HCT116 (cell line): Measurements from ENCODE around the gene ATP10B. TPM values are rescaled to one million over a fixed set of nuclear protein-coding genes. Genes with fewer than 3 reads are reported as not detected.

ENCODE experiments used
- ATAC-seq: fragments of 200-7000 bp; cut with Tn5 transposase; 2 replicates; pipeline ENCODE4 v1.9.1; 2020; ENCODE audit warnings: mild to moderate bottlenecking, moderate library complexity
- BruUV-seq: library from RNA; stranded (reverse); fragments of 400-500 nt; replicated peaks from 2 replicates; lab custom pipeline; 2021; lab: Mats Ljungman, UMichigan
- CTCF ChIA-PET: fragments of 300-600 bp; sonication (Branson Sonifier 250); formaldehyde crosslinking; loops from one replicate; lab custom pipeline; 2021; ENCODE audit warnings: antibody characterized with exemption; lab: Charles Lee
- POLR2A ChIA-PET: fragments of 300-600, 350-600 bp; sonication (Branson Sonifier 250); formaldehyde crosslinking; loops from one replicate; lab custom pipeline; 2021; ENCODE audit warnings: antibody characterized with exemption; lab: Charles Lee
- RAD21 ChIA-PET, 2 experiments: fragments of 300-600 bp; sonication (Branson Sonifier 250); formaldehyde crosslinking; loops; one replicate each; lab custom pipeline; 2023; ENCODE audit warnings: low total read pairs in 2 of 2; ENCODE audit not compliant: uncharacterized antibody in 2 of 2, unreplicated experiment in 2 of 2, low non-redundant PET in 1 of 2; lab: Charles Lee
- DNase-seq: peaks from one replicate; pipeline ENCODE4 v3.0.0-alpha.2; 2010; ENCODE audit warnings: low read depth, low spot score
- H2AFZ ChIP-seq: fragments of 200-600 bp; shearing (Covaris generic), sonication (generic); 2 replicates; pipeline ENCODE4 v1.6.1; 2017; ENCODE audit warnings: low read depth, mixed run types, mixed read lengths, antibody characterized with exemption, low read length; ENCODE audit not compliant: poor library complexity, severe bottlenecking
- H3K27ac ChIP-seq: 2 replicates; pipeline ENCODE4 v1.5.1; 2012; ENCODE audit warnings: low read depth, low read length
- H3K27me3 ChIP-seq: fragments of 200-600 bp; sonication (generic); 2 replicates; pipeline ENCODE4 v1.6.1; 2016; ENCODE audit warnings: mixed run types, low read length, mixed read lengths; ENCODE audit not compliant: insufficient read depth
- H3K36me3 ChIP-seq, 2 experiments: fragments of 200-500 bp in 1 of 2; fragments of 200-600 bp in 1 of 2; sonication (Bioruptor generic) in 1 of 2; sonication (generic) in 1 of 2; 2 replicates each; pipeline versions ENCODE4 v1.5.1 to v1.6.1; 2014 to 2016; ENCODE audit warnings: low read length in 2 of 2, inconsistent platforms in 1 of 2, mixed read lengths in 1 of 2, mixed run types in 1 of 2; ENCODE audit not compliant: insufficient read depth in 2 of 2, control insufficient read depth in 1 of 2
- H3K4me1 ChIP-seq, 2 experiments: fragments of 200-600 bp in 1 of 2; sonication (generic) in 1 of 2; 2 replicates each; pipeline versions ENCODE4 v1.5.1 to v1.6.1; 2012 to 2017; ENCODE audit warnings: low read length in 2 of 2, inconsistent platforms in 1 of 2, mild to moderate bottlenecking in 1 of 2, mixed read lengths in 1 of 2, mixed run types in 1 of 2, moderate library complexity in 1 of 2; ENCODE audit not compliant: insufficient read depth in 2 of 2, control insufficient read depth in 1 of 2
- H3K4me2 ChIP-seq: fragments of 200-600 bp; sonication (generic); 2 replicates; pipeline ENCODE4 v1.6.1; 2017; ENCODE audit warnings: mixed run types, low read length, mixed read lengths
- H3K4me3 ChIP-seq, 2 experiments: fragments of 200-600 bp in 1 of 2; sonication (generic) in 1 of 2; replicated peaks in 1 of 2; 2 replicates each; pipeline ENCODE4 v1.5.1; 2011 to 2016; ENCODE audit warnings: low read length in 2 of 2, control low read depth in 1 of 2, low read depth in 1 of 2, mild to moderate bottlenecking in 1 of 2, mixed read lengths in 1 of 2, mixed run types in 1 of 2
- H3K79me2 ChIP-seq: fragments of 200-600 bp; sonication (generic); 2 replicates; pipeline ENCODE4 v1.6.1; 2017; ENCODE audit warnings: mild to moderate bottlenecking, mixed run types, low read length, moderate library complexity, mixed read lengths; ENCODE audit not compliant: insufficient read depth
- H3K9ac ChIP-seq: fragments of 200-600 bp; sonication (generic); 2 replicates; pipeline ENCODE4 v1.6.1; 2016; ENCODE audit warnings: low read length, mixed read lengths
- H3K9me2 ChIP-seq: fragments of 200-600 bp; sonication (generic), shearing (Covaris generic); 2 replicates; pipeline ENCODE4 v1.6.1; 2017; ENCODE audit warnings: mixed run types, mild to moderate bottlenecking, moderate library complexity; ENCODE audit not compliant: insufficient read depth
- H3K9me3 ChIP-seq, 2 experiments: fragments of 200-500 bp in 1 of 2; fragments of 200-600 bp in 1 of 2; sonication (Bioruptor generic) in 1 of 2; sonication (generic) in 1 of 2; 2 replicates each; pipeline ENCODE4 v1.6.1; 2014 to 2017; ENCODE audit warnings: low read length in 2 of 2, mixed read lengths in 2 of 2, inconsistent platforms in 1 of 2, low read depth in 1 of 2, mild to moderate bottlenecking in 1 of 2, mixed run types in 1 of 2, moderate library complexity in 1 of 2; ENCODE audit not compliant: control insufficient read depth in 1 of 2, insufficient read depth in 1 of 2
- H4K20me1 ChIP-seq: fragments of 200-600 bp; sonication (generic), shearing (Covaris generic); 2 replicates; pipeline ENCODE4 v1.6.1; 2017; ENCODE audit warnings: mixed run types, mild to moderate bottlenecking, moderate library complexity; ENCODE audit not compliant: insufficient read depth
- EGR1 ChIP-seq: IDR thresholded peaks from 2 replicates; pipeline ENCODE4 v1.6.1; 2012; ENCODE audit warnings: low read depth
- POLR2A ChIP-seq: IDR thresholded peaks from 2 replicates; pipeline ENCODE4 v1.7.0; 2011; ENCODE audit warnings: borderline replicate concordance; ENCODE audit not compliant: insufficient read depth, insufficient read length; ENCODE audit errors: extremely low read depth
- POLR2AphosphoS5 ChIP-seq: IDR thresholded peaks from 2 replicates; pipeline ENCODE4 v1.6.1; 2011; ENCODE audit warnings: mild to moderate bottlenecking, low read depth, low read length, moderate library complexity
- RAD21 ChIP-seq: IDR thresholded peaks from 2 replicates; pipeline ENCODE4 v1.6.1; 2012; ENCODE audit warnings: low read depth, mild to moderate bottlenecking
- REST ChIP-seq: IDR thresholded peaks from 2 replicates; pipeline ENCODE4 v1.6.1; 2012; ENCODE audit warnings: low read depth
- TCF7L2 ChIP-seq: IDR thresholded peaks from 2 replicates; pipeline ENCODE4 v1.7.0; 2011; ENCODE audit warnings: borderline replicate concordance, inconsistent platforms; ENCODE audit not compliant: insufficient read depth, insufficient read length; ENCODE audit errors: extremely low read depth
- YY1 ChIP-seq: IDR thresholded peaks from 2 replicates; pipeline ENCODE4 v1.6.1; 2011; ENCODE audit warnings: low read length, low read depth, moderate library complexity, mild to moderate bottlenecking; ENCODE audit not compliant: insufficient replicate concordance; ENCODE audit errors: extremely low read depth
- ZFX ChIP-seq: fragments of 450-650 bp; IDR thresholded peaks from 2 replicates; pipeline ENCODE4 v1.6.1; 2017
- intact Hi-C: fragments of 100-400 bp; cut with micrococcal nuclease; formaldehyde crosslinking; loops from 2 replicates; pipeline ENCODE4 v1.10.0; 2022
- total RNA-seq: library from RNA; stranded (reverse); gene quantifications from one replicate; pipeline ENCODE4 v1.2.1, GENCODE V29; 2021; ENCODE audit not compliant: unreplicated experiment
- TF ChIP-seq, protein P1 (sequence below): IDR thresholded peaks from 2 replicates; pipeline ENCODE4 v1.6.1; 2011; ENCODE audit warnings: mild to moderate bottlenecking, low read length, moderate library complexity; ENCODE audit not compliant: insufficient replicate concordance; ENCODE audit errors: extremely low read depth
- TF ChIP-seq, protein P2 (sequence below): IDR thresholded peaks from 2 replicates; pipeline ENCODE4 v1.6.1; 2012

ATP10B gene
- total RNA-seq, 1 experiment from 2014 or later, result 0.07 TPM

- ChIA-PET POLR2A (no interaction called here), RAD21 (no interaction called here)
- no peak for DNase-seq
These were observed 231.6 kb downstream of the ATP10B start for GRCh38 chr5:160620401-160620800.

More at GRCh38 chr5:160620401-160620800, 231.6 kb downstream of the ATP10B start:
- Histone ChIP-seq H3K4me1 (no peaks in the 10 kb centered on the region), H3K9me3 (no peaks in the 10 kb centered on the region), H3K27ac (no peak overlapping the region), H3K4me2 (no peak overlapping the region), H3K4me3 (no peak overlapping the region), H3K79me2 (no peaks in the 10 kb centered on the region), H3K9me2 (no peaks in the 10 kb centered on the region), H3K27me3 (peaks cover 4% of the 10 kb centered on the region; the same call in 1 of the 2 replicates), H3K36me3 (no peaks in the 10 kb centered on the region)
- CTCF ChIA-PET, result no interaction called here
- ATAC-seq, result no peak
- BruUV-seq, result no TSS peak
- TF ChIP-seq, protein P1, sequence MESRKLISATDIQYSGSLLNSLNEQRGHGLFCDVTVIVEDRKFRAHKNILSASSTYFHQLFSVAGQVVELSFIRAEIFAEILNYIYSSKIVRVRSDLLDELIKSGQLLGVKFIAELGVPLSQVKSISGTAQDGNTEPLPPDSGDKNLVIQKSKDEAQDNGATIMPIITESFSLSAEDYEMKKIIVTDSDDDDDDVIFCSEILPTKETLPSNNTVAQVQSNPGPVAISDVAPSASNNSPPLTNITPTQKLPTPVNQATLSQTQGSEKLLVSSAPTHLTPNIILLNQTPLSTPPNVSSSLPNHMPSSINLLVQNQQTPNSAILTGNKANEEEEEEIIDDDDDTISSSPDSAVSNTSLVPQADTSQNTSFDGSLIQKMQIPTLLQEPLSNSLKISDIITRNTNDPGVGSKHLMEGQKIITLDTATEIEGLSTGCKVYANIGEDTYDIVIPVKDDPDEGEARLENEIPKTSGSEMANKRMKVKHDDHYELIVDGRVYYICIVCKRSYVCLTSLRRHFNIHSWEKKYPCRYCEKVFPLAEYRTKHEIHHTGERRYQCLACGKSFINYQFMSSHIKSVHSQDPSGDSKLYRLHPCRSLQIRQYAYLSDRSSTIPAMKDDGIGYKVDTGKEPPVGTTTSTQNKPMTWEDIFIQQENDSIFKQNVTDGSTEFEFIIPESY, result no peak
- TF ChIP-seq POLR2AphosphoS5 (no peak), RAD21 (no peak), EGR1 (no peak), REST (no peak), TCF7L2 (no peak), POLR2A (no peak), YY1 (no peak), ZFX (no peak)
- TF ChIP-seq, protein P2, sequence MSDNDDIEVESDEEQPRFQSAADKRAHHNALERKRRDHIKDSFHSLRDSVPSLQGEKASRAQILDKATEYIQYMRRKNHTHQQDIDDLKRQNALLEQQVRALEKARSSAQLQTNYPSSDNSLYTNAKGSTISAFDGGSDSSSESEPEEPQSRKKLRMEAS, result no peak
- TF ChIP-seq, all 23 proteins: peak for 0
- Histone ChIP-seq H4K20me1 (no peaks in the 10 kb centered on the region), H2AFZ (no peak overlapping the region), H3K9ac (no peak overlapping the region)
- intact Hi-C loops, result no loop called here
